ENCODE results near the gene EPB41L2. TPM values are rescaled to one million over a fixed set of nuclear protein-coding genes. Genes with fewer than 3 reads are reported as not detected.
A peak's percentile ranks its signal among the peaks of the same experiment; 100 is the strongest.
"Not testable (repeated sequence)": the region's sequence is repeated elsewhere in the genome, so short reads cannot be mapped to it uniquely, and the experiment has no call there.

Gene EPB41L2
- total RNA-seq, 4 donors from 2014 or later, result 46.1 to 258 (median 88.3) TPM

GRCh38 chr6:131015025-131015591, 47.9 kb downstream of the EPB41L2 start:
- H3K27ac ChIP-seq, result peak overlapping the region in 1 of 4 donors; percentile 3
- no peak overlapping the region for H3K4me3 ChIP-seq

GRCh38 chr6:131014080-131014776, 48.8 kb downstream of the EPB41L2 start:
- Histone ChIP-seq H3K36me3 (no peaks in the 10 kb centered on the region), H3K27ac (peak overlapping the region in 1 of 4 donors; percentile 7), H3K9me3 (no peaks in the 10 kb centered on the region), H3K27me3 (no peaks in the 10 kb centered on the region), H3K4me1 (peaks cover 0 to 23% (median 0%) of the 10 kb centered on the region in 4 donors), H3K4me3 (no peak overlapping the region)
- TF ChIP-seq POLR2A (IDR thresholded peaks at IDR 0.05) (no peak), CTCF (IDR thresholded peaks at IDR 0.05) (no peak)
- DNase-seq, result no peak

More at GRCh38 chr6:131015025-131015591, 47.9 kb downstream of the EPB41L2 start:
- peaks cover 0 to 23% (median 0%) of the 10 kb centered on the region in 4 donors for H3K4me1 ChIP-seq
- H3K9me3 ChIP-seq, result no peaks in the 10 kb centered on the region
- DNase-seq, result no peak
- no peak for TF ChIP-seq CTCF (IDR thresholded peaks at IDR 0.05)
- no peak for TF ChIP-seq POLR2A (IDR thresholded peaks at IDR 0.05)
- no peaks in the 10 kb centered on the region for H3K36me3 ChIP-seq
- no peaks in the 10 kb centered on the region for H3K27me3 ChIP-seq

GRCh38 chr6:131013495-131013894, 49.5 kb downstream of the EPB41L2 start:
- peak overlapping the region in 1 of 4 donors; percentile 7 for H3K27ac ChIP-seq
- no peak for DNase-seq
- no peaks in the 10 kb centered on the region for H3K27me3 ChIP-seq
- TF ChIP-seq POLR2A (IDR thresholded peaks at IDR 0.05), result no peak
- TF ChIP-seq CTCF (IDR thresholded peaks at IDR 0.05), result no peak
- no peaks in the 10 kb centered on the region for H3K9me3 ChIP-seq
- H3K4me1 ChIP-seq, result peaks cover 0 to 23% (median 0%) of the 10 kb centered on the region in 4 donors
- H3K4me3 ChIP-seq, result peak overlapping the region in 2 of 4 donors; percentile 2 to 12
- H3K36me3 ChIP-seq, result no peaks in the 10 kb centered on the region

- H3K4me3 ChIP-seq, result no peak overlapping the region
- no peak for DNase-seq
- H3K27me3 ChIP-seq, result no peaks in the 10 kb centered on the region
- peaks cover 0 to 8% (median under 1%) of the 10 kb centered on the region in 4 donors for H3K4me1 ChIP-seq
- H3K9me3 ChIP-seq, result peaks cover 0 to 10% (median 3%) of the 10 kb centered on the region in 4 donors
- H3K36me3 ChIP-seq, result no peaks in the 10 kb centered on the region
- H3K27ac ChIP-seq, result no peak overlapping the region
- TF ChIP-seq POLR2A (IDR thresholded peaks at IDR 0.05) (no peak), CTCF (IDR thresholded peaks at IDR 0.05) (no peak)
Observed at GRCh38 chr6:131009790-131010189, 53.3 kb downstream of the EPB41L2 start.

GRCh38 chr6:131008965-131009364, 54.1 kb downstream of the EPB41L2 start:
- H3K4me1 ChIP-seq, H3K27ac ChIP-seq, H3K27me3 ChIP-seq, H3K4me3 ChIP-seq, H3K9me3 ChIP-seq, H3K36me3 ChIP-seq, DNase-seq: not testable (repeated sequence)

GRCh38 chr6:131007964-131008363, 55.1 kb downstream of the EPB41L2 start:
- H3K27me3 ChIP-seq, DNase-seq, H3K36me3 ChIP-seq, H3K9me3 ChIP-seq, H3K4me1 ChIP-seq, H3K4me3 ChIP-seq, H3K27ac ChIP-seq: not testable (repeated sequence)

Measured in Peyer's patch (tissue), 4 donors.